ENCODE data around the gene RRBP1.
A peak's percentile ranks its signal among the peaks of the same experiment; 100 is the strongest.

RRBP1 gene

GRCh38 chr20:17657079-17657825, 24.8 kb downstream of the RRBP1 start:
- Histone ChIP-seq H3K9me3 (no peaks in the 10 kb centered on the region), H3K4me1 (peaks cover 0 to 47% (median 33%) of the 10 kb centered on the region in 4 donors), H3K36me3 (peaks cover 8 to 20% (median 12%) of the 10 kb centered on the region in 3 donors), H3K4me3 (no peak overlapping the region), H3K27ac (peak overlapping the region in 1 of 2 donors; percentile 0), H3K27me3 (no peaks in the 10 kb centered on the region)
- intact Hi-C loops (cut with DNase I; ENCODE audit: low total_unique reads), result no loop called here
- TF ChIP-seq CTCF (IDR thresholded peaks at IDR 0.05), result no peak
- peak; percentile 9 to 33 for DNase-seq

- no peaks in the 10 kb centered on the region for H3K9me3 ChIP-seq
- H3K27me3 ChIP-seq, result no peaks in the 10 kb centered on the region
- no peak overlapping the region for H3K4me3 ChIP-seq
- TF ChIP-seq CTCF (IDR thresholded peaks at IDR 0.05), result no peak
- peak overlapping the region; percentile 23 to 29 for H3K27ac ChIP-seq
- DNase-seq, result peak; percentile 15 to 46
- H3K36me3 ChIP-seq, result peaks cover 8 to 20% (median 12%) of the 10 kb centered on the region in 3 donors
- intact Hi-C loops (cut with DNase I; ENCODE audit: low total_unique reads), result no loop called here
- peaks cover 0 to 44% (median 25%) of the 10 kb centered on the region in 4 donors for H3K4me1 ChIP-seq
Measured at GRCh38 chr20:17655865-17656479, 26.1 kb downstream of the RRBP1 start.

GRCh38 chr20:17655286-17655651, 26.8 kb downstream of the RRBP1 start:
- no peak overlapping the region for H3K4me3 ChIP-seq
- H3K4me1 ChIP-seq, result peaks cover 0 to 44% (median 24%) of the 10 kb centered on the region in 4 donors
- no peaks in the 10 kb centered on the region for H3K27me3 ChIP-seq
- TF ChIP-seq CTCF (IDR thresholded peaks at IDR 0.05), result no peak
- intact Hi-C loops (cut with DNase I; ENCODE audit: low total_unique reads), result no loop called here
- peak; percentile 11 to 38 for DNase-seq
- H3K36me3 ChIP-seq, result peaks cover 8 to 20% (median 12%) of the 10 kb centered on the region in 3 donors
- H3K27ac ChIP-seq, result peak overlapping the region; percentile 23 to 29
- no peaks in the 10 kb centered on the region for H3K9me3 ChIP-seq

GRCh38 chr20:17654649-17655285, 27.3 kb downstream of the RRBP1 start:
- peak; percentile 43 to 65 for TF ChIP-seq CTCF (IDR thresholded peaks at IDR 0.05)
- H3K4me1 ChIP-seq, result peaks cover 0 to 44% (median 25%) of the 10 kb centered on the region in 4 donors
- DNase-seq, result peak; percentile 71 to 73
- H3K9me3 ChIP-seq, result no peaks in the 10 kb centered on the region
- peaks cover 8 to 15% (median 12%) of the 10 kb centered on the region in 3 donors for H3K36me3 ChIP-seq
- intact Hi-C loops (cut with DNase I; ENCODE audit: low total_unique reads), result no loop called here
- H3K27me3 ChIP-seq, result no peaks in the 10 kb centered on the region
- H3K4me3 ChIP-seq, result no peak overlapping the region
- no peak overlapping the region for H3K27ac ChIP-seq

- peaks cover 0 to 47% (median 28%) of the 10 kb centered on the region in 4 donors for H3K4me1 ChIP-seq
- peak; percentile 18 to 56 for DNase-seq
- H3K9me3 ChIP-seq, result no peaks in the 10 kb centered on the region
- TF ChIP-seq CTCF (IDR thresholded peaks at IDR 0.05), result no peak
- H3K27ac ChIP-seq, result no peak overlapping the region
- intact Hi-C loops (cut with DNase I; ENCODE audit: low total_unique reads), result no loop called here
- peaks cover 8 to 12% (median 11%) of the 10 kb centered on the region in 3 donors for H3K36me3 ChIP-seq
- H3K4me3 ChIP-seq, result no peak overlapping the region
- no peaks in the 10 kb centered on the region for H3K27me3 ChIP-seq
Measured at GRCh38 chr20:17653835-17654648, 28.0 kb downstream of the RRBP1 start.

Measured in tibial artery (tissue), 4 donors.